K562 (cell line): ENCODE results near the gene YAF2. TPM values are rescaled to one million over a fixed set of nuclear protein-coding genes. Genes with fewer than 3 reads are reported as not detected.

Experiments used
- CHD1 ChIP-seq: fragments of 200-600 bp; sonication (generic); IDR thresholded peaks from one replicate; pipeline ENCODE4 v1.6.1; 2012; ENCODE audit warnings: mild to moderate bottlenecking, moderate library complexity, low read length, inconsistent platforms
- GATAD2B ChIP-seq: fragments of 450-650 bp; IDR thresholded peaks from 2 replicates; pipeline ENCODE4 v1.6.1; 2017; ENCODE audit warnings: mild to moderate bottlenecking, borderline replicate concordance
- HNRNPK ChIP-seq: fragments of 200-400 bp; formaldehyde crosslinking; IDR thresholded peaks from one replicate; pipeline ENCODE4 v1.6.1; 2018; ENCODE audit warnings: mild to moderate bottlenecking, low read depth, low read length; ENCODE audit not compliant: poor library complexity, severe bottlenecking
- ID3 ChIP-seq, 2 experiments: fragments of 250-450 bp in 1 of 2; fragments of 450-650 bp in 1 of 2; sonication (Bioruptor Pico) in 1 of 2; IDR thresholded peaks; 2 replicates each; pipeline versions ENCODE4 v1.6.1 to v1.8.0; 2016 to 2021; ENCODE audit warnings: mild to moderate bottlenecking in 2 of 2, moderate library complexity in 2 of 2, missing compliant biosample characterization in 1 of 2, missing genetic modification characterization in 1 of 2
- MBD2 ChIP-seq: sonication (generic); IDR thresholded peaks from 2 replicates; pipeline ENCODE4 v1.6.1; 2016; ENCODE audit warnings: low read depth, borderline replicate concordance
- PML ChIP-seq: IDR thresholded peaks from 2 replicates; pipeline ENCODE4 v1.6.1; 2012; ENCODE audit warnings: low read length, inconsistent platforms
- REST ChIP-seq, 2 experiments: fragments of 450-650 bp; formaldehyde crosslinking in 1 of 2; IDR thresholded peaks; 2 replicates each; pipeline versions ENCODE4 v1.4.0 to v1.6.1; 2014 to 2020; ENCODE audit warnings: mild to moderate bottlenecking in 2 of 2, borderline replicate concordance in 1 of 2, low read depth in 1 of 2
- ZNF311 ChIP-seq: fragments of 250-450 bp; sonication (Bioruptor Pico); IDR thresholded peaks from 2 replicates; pipeline ENCODE4 v1.4.0; 2020; ENCODE audit warnings: mild to moderate bottlenecking, moderate library complexity
- ZNF395 ChIP-seq: fragments of 200-800 bp; sonication (Bioruptor generic); IDR thresholded peaks from 2 replicates; pipeline ENCODE4 v1.6.1; 2017; ENCODE audit warnings: missing genetic modification characterization, missing compliant biosample characterization
- ZNF449 ChIP-seq: fragments of 250-450 bp; sonication (Bioruptor Pico); IDR thresholded peaks from 2 replicates; pipeline ENCODE4 v1.8.0; 2022; ENCODE audit warnings: moderate library complexity, mild to moderate bottlenecking, inconsistent platforms
- polyA plus RNA-seq, 8 experiments: library from polyadenylated mRNA; depleted of rRNA in 4 of 8; stranded (reverse) in 5 of 8; unstranded in 3 of 8; fragments of >200 nt; fragmentation: Nextera tagmentation in 2 of 8; fragmentation: Illumina TruSeq in 1 of 8; extraction: Ambion mirVana in 2 of 8; extraction: Trizol in 1 of 8; gene quantifications; 2 replicates each; pipeline versions ENCODE4 v1.2.1 to v1.2.3, GENCODE V29; 2011 to 2014; ENCODE audit warnings: inconsistent platforms in 1 of 8, missing spikeins in 1 of 8
- total RNA-seq, 7 experiments: library from RNA; depleted of rRNA in 6 of 7; stranded (reverse); fragments of >200 nt in 6 of 7; fragmentation: Illumina TruSeq in 2 of 7; extraction: Trizol in 2 of 7; gene quantifications; 2 replicates each; pipeline versions ENCODE4 v1.2.1 to v1.2.3, GENCODE V29; 2011 to 2021; ENCODE audit warnings: low replicate concordance in 1 of 7

YAF2 gene
- total and polyA plus RNA-seq, 9 of the 15 experiments (the other 6 are each of a cell fraction or from before 2014, with no cell fraction given) = 10.6 to 26.4 (median 21.3) TPM

GRCh38 chr12:42284876-42285275 lies 46.8 kb upstream of the YAF2 start (continued):
- no peak for TF ChIP-seq REST (IDR thresholded peaks at IDR 0.05; ENCODE audit: borderline replicate concordance)
- no peak for TF ChIP-seq REST (CRISPR knock-in tag; IDR thresholded peaks at IDR 0.05; ENCODE audit: low read depth)
- TF ChIP-seq ZNF311 (CRISPR knock-in tag) = no peak
- TF ChIP-seq MBD2 = no peak
- TF ChIP-seq CHD1 = no peak
- no peak for TF ChIP-seq GATAD2B
- no peak for TF ChIP-seq ZNF449
- TF ChIP-seq PML = no peak
- TF ChIP-seq HNRNPK = no peak
- no peak for TF ChIP-seq ID3 (CRISPR knock-in tag; IDR thresholded peaks at IDR 0.05)
- TF ChIP-seq ID3 (tag; IDR thresholded peaks at IDR 0.05) = no peak
- TF ChIP-seq ZNF395 = no peak
